RWPE2 (cell line): ENCODE data around the gene THSD7A.
A peak's percentile ranks its signal among the peaks of the same experiment; 100 is the strongest.

Source experiments
- ATAC-seq: fragments of 200-7000 bp; cut with Tn5 transposase; 3 replicates; pipeline ENCODE4 v1.9.1; 2021; ENCODE audit warnings: low read depth
- DNase-seq: peaks from one replicate; pipeline ENCODE4 v3.0.0-alpha.2; 2020; ENCODE audit warnings: low spot score
- H3K27ac ChIP-seq: fragments of 450-650 bp; 2 replicates; pipeline ENCODE4 v1.5.1; 2017; ENCODE audit warnings: mild to moderate bottlenecking; ENCODE audit not compliant: poor library complexity, severe bottlenecking
- H3K27me3 ChIP-seq: fragments of 250-450 bp; sonication (Bioruptor Pico); 2 replicates; pipeline ENCODE4 v1.5.1; 2021; ENCODE audit warnings: mild to moderate bottlenecking, moderate library complexity; ENCODE audit not compliant: insufficient read depth, poor library complexity, severe bottlenecking
- H3K36me3 ChIP-seq: fragments of 250-450 bp; sonication (Bioruptor Pico); 2 replicates; pipeline ENCODE4 v1.5.1; 2020; ENCODE audit warnings: low read depth, mild to moderate bottlenecking, moderate library complexity
- H3K4me1 ChIP-seq: fragments of 250-450 bp; sonication (Bioruptor Pico); 2 replicates; pipeline ENCODE4 v1.5.1; 2021; ENCODE audit warnings: mild to moderate bottlenecking, moderate library complexity; ENCODE audit not compliant: insufficient read depth, poor library complexity, severe bottlenecking
- H3K4me3 ChIP-seq: fragments of 250-450 bp; sonication (Bioruptor Pico); 2 replicates; pipeline ENCODE4 v1.5.1; 2021; ENCODE audit warnings: mild to moderate bottlenecking, moderate library complexity; ENCODE audit not compliant: severe bottlenecking
- H3K9me3 ChIP-seq: fragments of 250-450 bp; sonication (Bioruptor Pico); 2 replicates; pipeline ENCODE4 v1.5.1; 2021; ENCODE audit warnings: mild to moderate bottlenecking, moderate library complexity; ENCODE audit not compliant: severe bottlenecking
- TF ChIP-seq, protein P1 (sequence below): fragments of 450-650 bp; IDR thresholded peaks from one replicate; pipeline ENCODE4 v1.5.1; 2017; ENCODE audit warnings: mild to moderate bottlenecking, moderate library complexity; ENCODE audit not compliant: poor library complexity, severe bottlenecking

THSD7A gene

DNA sequence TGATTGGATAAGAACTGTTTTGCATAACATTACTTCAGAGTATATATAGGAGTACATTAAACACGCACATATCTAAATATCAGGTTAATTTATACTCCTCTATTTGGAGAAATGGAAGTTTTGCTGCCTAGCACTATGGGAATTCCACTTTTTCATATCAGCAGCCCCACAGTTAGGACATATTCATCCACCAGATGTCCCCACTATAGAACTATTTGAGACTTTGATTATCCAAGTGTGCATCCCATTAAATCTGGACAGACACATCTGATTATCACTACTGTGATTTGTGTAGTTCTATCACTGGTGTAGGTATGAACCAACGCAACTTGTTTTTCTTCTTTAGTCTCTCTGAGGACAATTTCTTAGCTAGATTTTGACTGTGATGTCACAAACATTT is 345.7 kb downstream of the THSD7A start:
- Histone ChIP-seq H3K36me3 (no peaks in the 10 kb centered on the region), H3K4me3 (no peak overlapping the region), H3K27me3 (no peaks in the 10 kb centered on the region), H3K27ac (no peak overlapping the region), H3K4me1 (no peaks in the 10 kb centered on the region), H3K9me3 (no peaks in the 10 kb centered on the region)
- TF ChIP-seq, protein P1, sequence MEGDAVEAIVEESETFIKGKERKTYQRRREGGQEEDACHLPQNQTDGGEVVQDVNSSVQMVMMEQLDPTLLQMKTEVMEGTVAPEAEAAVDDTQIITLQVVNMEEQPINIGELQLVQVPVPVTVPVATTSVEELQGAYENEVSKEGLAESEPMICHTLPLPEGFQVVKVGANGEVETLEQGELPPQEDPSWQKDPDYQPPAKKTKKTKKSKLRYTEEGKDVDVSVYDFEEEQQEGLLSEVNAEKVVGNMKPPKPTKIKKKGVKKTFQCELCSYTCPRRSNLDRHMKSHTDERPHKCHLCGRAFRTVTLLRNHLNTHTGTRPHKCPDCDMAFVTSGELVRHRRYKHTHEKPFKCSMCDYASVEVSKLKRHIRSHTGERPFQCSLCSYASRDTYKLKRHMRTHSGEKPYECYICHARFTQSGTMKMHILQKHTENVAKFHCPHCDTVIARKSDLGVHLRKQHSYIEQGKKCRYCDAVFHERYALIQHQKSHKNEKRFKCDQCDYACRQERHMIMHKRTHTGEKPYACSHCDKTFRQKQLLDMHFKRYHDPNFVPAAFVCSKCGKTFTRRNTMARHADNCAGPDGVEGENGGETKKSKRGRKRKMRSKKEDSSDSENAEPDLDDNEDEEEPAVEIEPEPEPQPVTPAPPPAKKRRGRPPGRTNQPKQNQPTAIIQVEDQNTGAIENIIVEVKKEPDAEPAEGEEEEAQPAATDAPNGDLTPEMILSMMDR, result peak; percentile 16
- DNase-seq, result no peak
- no peak for ATAC-seq

DNA sequence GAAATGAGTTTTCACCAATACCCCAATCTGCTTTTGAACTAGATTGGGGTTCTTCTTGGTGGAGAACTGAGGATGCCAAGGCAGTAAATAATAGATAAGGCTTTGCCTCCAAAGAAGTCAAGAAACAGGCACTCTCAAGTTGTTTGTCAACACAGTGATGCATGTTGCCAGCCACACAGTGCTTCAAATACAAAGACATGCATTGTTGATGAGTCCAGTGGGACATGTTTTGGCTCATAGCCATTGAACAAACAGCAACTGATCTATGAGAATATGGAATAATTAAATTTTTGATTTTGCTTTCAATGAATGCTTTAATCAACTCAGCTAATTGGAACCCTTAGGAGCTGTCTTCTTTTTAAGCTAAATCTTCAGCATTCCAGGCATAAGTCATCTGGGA is 346.4 kb downstream of the THSD7A start:
- H3K27me3 ChIP-seq, result no peaks in the 10 kb centered on the region
- H3K4me3 ChIP-seq, result no peak overlapping the region
- no peak overlapping the region for H3K27ac ChIP-seq
- no peaks in the 10 kb centered on the region for H3K9me3 ChIP-seq
- DNase-seq, result no peak
- ATAC-seq, result no peak
- TF ChIP-seq, protein P1, result no peak
- no peaks in the 10 kb centered on the region for H3K36me3 ChIP-seq
- no peaks in the 10 kb centered on the region for H3K4me1 ChIP-seq

DNA sequence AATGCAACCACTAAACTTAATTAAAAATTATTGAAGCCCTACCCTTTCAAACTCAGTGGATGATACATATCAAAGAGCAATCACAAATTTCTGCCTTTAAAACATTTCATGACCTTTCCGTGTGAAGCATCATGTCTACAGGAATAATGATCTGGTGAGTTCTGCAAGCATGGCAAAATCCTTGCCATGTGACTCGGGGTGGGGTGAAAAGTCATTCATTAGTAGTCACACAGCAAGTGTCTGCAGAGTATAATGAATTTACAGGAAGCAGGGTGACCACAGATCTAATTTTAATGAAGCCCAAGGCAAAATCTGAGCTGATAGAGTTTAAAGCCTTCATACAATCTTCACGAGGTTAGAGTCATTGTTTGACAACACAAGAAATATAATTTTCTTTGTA is 351.9 kb downstream of the THSD7A start:
- Histone ChIP-seq H3K36me3 (no peaks in the 10 kb centered on the region), H3K4me3 (no peak overlapping the region), H3K27ac (no peak overlapping the region), H3K27me3 (no peaks in the 10 kb centered on the region), H3K4me1 (no peaks in the 10 kb centered on the region), H3K9me3 (no peaks in the 10 kb centered on the region)
- TF ChIP-seq, protein P1, result no peak
- ATAC-seq, result no peak
- no peak for DNase-seq

DNA sequence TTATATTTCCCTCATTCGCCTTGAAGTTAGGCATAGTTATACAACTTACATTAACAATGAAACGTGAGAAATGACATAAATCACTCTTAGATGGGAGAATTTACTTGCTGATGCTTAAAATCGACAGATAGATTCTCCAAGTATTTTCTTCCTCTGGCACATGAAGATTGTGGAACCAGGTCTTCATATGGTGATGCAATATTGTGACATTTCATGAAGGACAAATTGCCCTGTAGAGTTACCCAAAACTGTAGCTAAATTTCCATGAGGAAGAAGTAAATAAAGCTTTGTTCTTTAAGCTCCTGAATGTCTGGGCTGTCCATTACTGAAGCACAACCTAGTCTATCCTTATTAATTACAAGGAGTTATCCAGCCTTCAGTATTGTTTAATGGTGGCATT is 353.1 kb downstream of the THSD7A start:
- Histone ChIP-seq H3K36me3 (no peaks in the 10 kb centered on the region), H3K4me1 (no peaks in the 10 kb centered on the region), H3K4me3 (no peak overlapping the region), H3K27me3 (no peaks in the 10 kb centered on the region), H3K27ac (no peak overlapping the region), H3K9me3 (no peaks in the 10 kb centered on the region)
- DNase-seq (no peak), ATAC-seq (no peak)
- TF ChIP-seq, protein P1, result no peak

DNA sequence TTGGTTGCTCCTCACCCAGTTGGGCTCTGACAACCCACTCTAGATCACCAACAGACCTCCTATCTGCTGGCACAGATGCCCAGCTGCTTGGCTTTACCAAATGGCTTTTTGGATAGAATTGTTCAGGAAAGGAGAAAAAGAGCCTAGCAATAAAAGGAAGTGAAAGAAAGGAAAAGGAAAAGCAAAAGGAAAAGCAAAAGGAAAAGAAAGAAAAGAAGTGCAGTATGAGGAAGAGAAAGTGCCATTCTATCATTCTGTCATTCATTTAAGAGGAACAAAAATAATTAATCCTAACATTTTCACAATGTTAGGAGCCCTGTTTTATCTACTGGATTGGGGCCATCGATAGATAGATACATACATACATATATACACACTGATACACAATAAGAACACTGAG is 353.6 kb downstream of the THSD7A start:
- no peak for ATAC-seq
- DNase-seq, result no peak
- TF ChIP-seq, protein P1, result no peak
- Histone ChIP-seq H3K36me3 (no peaks in the 10 kb centered on the region), H3K27ac (no peak overlapping the region), H3K4me3 (no peak overlapping the region), H3K9me3 (no peaks in the 10 kb centered on the region), H3K27me3 (no peaks in the 10 kb centered on the region), H3K4me1 (no peaks in the 10 kb centered on the region)
